Myocyte (in vitro differentiated cells): Measurements from ENCODE around the gene GPR45. TPM values are rescaled to one million over a fixed set of nuclear protein-coding genes. Genes with fewer than 3 reads are reported as not detected.
"Not testable (repeated sequence)": the region's sequence is repeated elsewhere in the genome, so short reads cannot be mapped to it uniquely, and the experiment has no call there.

Experiments used
- DNase-seq: peaks from one replicate; pipeline ENCODE4 v3.0.0-alpha.2; 2012; ENCODE audit warnings: low read depth
- polyA plus RNA-seq: library from polyadenylated mRNA; unstranded; fragments of >200 nt; gene quantifications from one replicate; pipeline ENCODE4 v1.2.1, GENCODE V29; 2012; ENCODE audit warnings: missing spikeins
- total RNA-seq: library from RNA; depleted of rRNA; stranded (reverse); fragments of >200 nt; gene quantifications from 2 replicates; pipeline ENCODE4 v1.2.3, GENCODE V29; 2014

The GPR45 gene, protein sequence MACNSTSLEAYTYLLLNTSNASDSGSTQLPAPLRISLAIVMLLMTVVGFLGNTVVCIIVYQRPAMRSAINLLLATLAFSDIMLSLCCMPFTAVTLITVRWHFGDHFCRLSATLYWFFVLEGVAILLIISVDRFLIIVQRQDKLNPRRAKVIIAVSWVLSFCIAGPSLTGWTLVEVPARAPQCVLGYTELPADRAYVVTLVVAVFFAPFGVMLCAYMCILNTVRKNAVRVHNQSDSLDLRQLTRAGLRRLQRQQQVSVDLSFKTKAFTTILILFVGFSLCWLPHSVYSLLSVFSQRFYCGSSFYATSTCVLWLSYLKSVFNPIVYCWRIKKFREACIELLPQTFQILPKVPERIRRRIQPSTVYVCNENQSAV
- total RNA-seq: not detected in 2 replicates
- 0.32 TPM for polyA plus RNA-seq

DNA sequence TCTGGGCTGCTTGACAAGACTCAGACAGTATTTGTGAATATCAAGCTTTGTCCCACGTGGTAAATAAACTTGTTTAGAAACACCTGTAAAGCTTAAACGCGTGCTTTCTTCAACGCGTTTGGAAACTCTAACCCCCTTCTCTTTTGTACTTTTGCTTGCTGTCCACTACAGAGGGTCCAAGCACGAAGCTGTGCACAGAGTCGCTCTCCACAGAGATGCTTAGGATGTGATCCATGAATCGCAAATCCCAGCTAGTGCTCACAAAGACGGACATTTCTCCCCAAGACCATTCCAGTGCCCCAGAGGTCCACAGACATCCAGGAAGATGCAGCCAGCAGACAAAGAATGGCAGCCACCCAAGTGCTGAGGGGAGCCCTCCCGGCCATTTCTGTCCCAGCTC lies at the start of gene GPR45:
TSS of gene GPR45 (plus strand) at position 301 of the 400 bp plus-strand sequence. CDS start 116 bp downstream, outside the sequence.
- DNase-seq: no peak

DNA sequence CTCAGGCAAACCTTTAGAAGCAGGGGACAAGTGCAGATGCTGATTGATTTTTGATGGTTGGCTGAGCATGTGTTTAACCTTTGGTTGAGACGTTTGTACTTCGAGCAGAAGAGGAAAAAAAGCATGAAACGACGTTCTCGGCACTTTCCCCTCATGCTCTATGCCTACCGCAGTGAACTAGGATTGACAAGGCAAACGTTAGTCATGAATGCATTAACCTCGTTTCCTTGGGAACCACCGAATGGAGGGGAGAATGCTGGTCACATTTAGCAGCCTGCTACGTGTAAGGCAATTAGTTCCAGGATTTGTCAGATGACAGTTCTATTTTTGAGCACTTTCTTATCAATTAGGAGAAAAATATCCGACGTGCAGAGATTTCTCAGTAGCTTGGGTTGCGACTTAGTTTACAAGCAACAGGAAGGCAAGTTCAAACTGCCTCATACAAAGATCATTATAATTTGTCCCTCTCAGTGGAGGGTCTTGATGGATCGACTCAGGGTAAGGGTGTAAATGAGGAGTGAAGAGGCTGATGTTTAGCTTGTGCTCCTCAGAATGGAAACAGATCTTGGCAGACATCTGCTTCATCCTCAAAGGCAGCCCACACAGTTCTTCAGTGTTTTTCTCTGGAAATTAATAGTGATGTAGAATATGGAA lies 47.4 kb upstream of the GPR45 start:
- DNase-seq: no peak

DNA sequence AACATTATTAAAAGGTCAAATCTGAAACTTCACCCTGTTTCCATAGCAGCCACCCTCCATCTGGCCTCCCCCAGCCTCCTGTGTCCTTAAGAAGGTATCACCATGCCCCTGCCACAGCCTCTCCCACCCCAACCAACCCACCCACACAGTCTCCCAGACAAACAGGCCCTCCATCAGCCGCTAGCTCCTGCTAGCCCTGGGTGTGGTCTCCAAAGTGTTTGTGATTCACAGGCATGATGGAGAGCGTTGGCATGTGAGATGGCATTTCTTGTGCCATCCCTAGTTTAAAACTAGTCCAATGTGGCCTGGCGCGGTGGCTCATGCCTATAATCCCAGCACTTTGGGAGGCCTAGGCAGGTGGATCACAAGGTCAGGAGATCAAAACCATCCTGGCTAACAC lies 44.9 kb upstream of the GPR45 start:
- no peak for DNase-seq

DNA sequence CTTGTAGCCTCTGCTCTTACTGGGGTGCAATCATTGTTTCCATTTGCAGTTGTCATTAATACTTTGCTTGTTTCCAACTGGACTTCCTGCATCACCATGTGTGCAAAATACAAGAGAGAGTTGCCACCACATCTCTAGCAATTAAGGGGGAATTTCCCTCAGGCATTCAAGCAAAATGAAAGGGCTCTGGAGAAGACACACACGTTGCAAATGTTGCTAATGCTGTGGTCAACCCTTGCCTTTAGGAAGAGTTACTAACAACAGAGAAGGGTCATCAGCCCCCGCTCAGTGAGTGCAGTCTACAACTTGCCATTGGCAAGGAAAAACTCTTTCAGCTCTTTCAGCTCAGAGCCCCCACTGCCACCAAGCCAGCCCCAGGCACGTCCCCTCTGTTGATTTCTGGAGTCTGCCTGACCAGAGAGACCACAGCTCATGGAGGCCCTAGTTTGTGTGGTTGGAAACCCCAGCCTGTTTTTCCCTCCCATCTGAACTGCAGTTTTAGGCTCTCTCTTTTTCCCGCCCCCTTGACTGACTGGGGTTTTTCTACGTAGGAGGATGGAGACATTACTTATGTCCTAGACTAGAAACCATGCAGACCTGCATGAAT lies 25.9 kb upstream of the GPR45 start:
- DNase-seq: no peak

DNA sequence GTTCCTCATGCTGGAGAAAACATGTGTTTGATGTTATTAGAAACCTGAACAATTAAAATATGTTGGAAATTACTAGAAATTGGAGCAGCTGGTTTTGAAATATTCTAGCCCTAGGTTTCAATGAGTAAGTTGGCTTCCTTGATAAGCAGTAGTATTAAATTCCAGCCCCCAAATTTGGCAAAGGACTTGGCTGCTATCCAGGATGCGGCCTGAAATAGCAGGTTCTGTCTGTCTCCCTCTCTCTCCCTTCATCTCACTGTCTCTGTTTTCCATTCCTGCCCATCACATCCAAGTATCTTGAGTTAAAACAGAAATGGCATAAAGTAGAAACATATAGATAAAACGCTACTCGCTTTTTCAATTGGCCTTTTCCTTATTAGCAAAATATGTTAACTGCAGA lies 20.9 kb upstream of the GPR45 start:
- peak; percentile 27 for DNase-seq

DNA sequence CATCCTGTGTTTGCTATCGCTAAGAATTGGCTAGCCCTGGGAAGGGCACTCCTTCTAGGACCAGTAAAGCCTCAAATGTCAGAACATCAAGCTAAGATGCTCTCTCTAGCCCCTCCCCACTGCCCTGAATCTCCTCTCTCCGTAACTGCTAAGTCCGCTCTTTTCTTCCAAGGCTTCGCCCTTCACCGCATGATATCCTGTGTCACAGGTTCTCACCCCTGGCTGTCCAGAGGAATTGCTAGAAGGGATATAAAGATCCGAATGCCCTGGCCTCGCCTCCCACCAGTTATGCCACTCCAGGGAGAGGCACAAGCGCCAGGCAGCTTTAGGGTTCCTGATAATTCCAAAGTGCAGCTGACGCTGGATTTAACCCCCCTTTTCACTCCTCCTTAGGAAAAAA lies 17.1 kb upstream of the GPR45 start:
- DNase-seq: no peak

DNA sequence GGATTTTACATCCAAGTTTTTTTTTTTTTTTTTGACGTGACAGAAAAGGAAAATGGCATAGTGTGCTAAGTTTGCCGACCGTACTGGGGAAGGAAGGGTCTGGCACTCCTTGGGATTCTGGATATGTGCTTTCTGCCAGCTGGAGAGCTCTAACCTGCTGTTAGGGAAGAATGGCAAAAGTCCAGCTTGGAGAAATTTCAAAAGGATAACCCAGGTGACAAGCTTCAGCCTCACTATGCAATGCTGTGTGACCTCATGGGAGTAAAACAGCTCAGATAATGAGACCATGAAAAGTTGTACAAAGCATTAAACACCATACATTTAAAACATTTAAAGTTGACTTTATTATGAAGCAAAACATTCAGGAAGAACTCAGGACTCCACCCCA lies 10.3 kb upstream of the GPR45 start:
- no peak for DNase-seq

DNA sequence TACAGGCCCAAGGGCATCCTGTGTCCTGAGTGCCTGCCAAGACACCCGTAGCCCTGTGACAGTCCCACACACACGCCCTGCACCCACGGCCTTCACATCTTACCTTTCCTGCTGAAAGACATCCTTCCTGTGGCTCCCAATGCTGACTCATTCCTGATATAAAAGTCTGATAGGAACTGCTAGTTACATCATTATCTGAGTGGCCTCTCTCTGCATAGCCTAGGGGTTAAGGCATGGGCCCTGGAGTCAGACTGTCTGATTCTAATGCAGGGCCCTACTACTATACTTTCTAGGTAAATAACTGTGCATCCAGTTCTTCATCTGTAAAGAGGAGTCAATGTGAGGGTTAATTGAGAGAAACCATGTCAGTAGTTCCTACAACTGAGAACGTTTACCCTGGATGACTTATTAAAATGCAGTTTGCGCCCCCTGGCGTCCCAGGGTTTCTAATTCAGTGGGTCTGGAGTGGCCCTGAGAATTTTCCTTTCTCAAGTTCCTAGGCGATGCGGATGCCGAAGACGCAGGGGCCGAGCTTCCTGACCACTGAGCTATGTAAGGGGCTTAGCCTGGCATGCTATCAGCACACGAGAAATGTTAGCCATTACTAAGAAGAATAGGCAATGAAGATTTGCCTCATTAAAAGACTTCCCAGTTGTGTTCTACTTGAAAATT lies 6.0 kb upstream of the GPR45 start:
- peak; percentile 88 for DNase-seq

DNA sequence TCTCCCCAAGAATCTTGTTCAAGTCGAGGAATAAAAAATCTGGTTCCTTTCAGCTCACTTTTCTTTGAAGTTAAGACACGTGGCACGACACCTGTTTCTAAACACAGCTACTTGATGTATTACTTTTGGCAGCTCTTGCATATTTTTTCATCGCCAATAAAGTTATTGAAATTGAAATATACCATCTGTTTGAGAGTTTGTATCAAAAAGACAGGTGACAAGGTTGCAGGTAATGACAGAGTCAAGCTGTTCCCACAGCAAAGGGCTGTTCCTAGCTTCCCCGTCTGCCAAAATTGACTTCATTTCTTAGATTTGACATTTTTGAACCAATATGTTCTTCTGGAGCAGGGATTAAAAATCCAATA lies 5.5 kb upstream of the GPR45 start:
- DNase-seq: no peak

DNA sequence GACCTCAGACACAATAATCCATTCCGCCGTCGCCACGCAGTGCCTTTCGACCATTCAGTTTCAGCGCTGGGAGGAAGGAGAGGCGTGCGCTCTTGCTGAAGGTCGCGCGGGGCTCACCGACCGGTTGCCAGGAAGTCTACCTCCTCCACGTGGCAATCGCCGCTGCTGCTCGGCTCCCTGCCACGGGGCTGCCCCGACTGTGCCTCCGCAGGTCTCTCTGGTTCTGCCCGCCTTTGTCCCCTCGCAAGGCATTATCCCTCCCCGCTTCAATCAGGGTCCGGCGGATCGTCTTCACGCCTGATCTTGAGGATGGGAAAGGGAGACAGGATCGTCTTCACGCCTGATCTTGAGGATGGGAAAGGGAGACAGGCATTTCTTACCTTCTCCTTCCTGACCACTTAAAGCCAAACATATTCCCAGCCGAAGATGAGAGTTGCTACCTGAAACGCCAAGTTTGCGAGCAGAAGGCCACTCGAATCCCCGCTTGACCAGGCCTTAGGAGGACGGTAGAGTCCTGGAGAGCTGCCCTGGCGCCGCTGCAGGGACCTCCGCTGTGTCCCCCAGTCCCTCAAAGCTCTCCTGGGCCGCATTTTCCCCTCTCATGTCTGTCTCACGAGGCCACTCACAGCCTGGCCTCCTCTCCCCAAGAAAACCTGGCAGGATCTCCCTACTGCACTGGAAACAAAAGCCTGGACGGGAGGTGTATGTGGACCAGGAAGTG lies 4.3 kb upstream of the GPR45 start:
- no peak for DNase-seq

DNA sequence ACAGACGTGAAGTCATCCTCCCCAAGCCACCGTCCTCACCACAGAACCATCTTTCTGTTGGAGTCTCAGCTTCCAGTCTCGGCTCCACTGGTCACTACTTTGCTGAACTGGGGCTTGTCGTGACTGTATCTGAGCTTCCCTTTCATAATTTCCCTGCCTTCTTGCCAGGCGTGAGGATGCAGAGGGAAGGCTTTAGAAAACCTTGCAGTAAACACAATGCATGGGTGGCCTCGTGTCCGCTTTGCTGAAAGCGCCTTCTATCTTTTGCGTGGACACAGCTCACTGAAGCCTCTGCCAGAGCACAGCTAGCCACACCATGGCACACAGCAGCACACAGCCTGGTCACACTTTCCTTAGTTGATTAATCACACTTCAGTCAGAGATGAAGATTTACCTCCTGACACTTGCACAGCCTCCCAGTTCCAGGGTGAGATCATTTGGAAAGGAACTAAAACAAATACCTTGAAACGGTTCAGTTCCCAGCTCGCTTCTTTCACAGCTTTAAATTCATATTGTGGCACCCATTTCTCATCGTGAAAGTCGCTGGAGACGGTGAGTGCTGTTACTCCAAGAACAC lies 2.8 kb upstream of the GPR45 start:
- no peak for DNase-seq

DNA sequence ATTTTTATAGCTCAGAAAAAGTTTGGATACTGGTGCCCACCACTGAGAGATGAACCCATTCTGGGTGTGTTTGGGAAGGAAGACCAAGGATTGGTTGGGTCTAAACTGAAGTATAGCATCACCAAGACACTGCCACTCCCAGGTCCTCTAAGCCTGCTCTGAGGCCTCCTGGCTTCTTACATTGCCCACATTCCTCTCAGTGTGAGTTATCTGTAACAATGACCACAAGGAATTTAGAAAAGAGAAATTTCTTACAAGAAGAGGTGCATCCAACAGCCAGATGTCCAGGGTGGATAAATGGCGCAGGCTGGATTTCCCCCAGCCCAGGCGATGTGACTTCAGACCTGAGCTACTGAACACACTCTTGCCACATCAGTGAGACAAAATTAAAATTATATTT lies 1.6 kb upstream of the GPR45 start:
- peak; percentile 70 for DNase-seq

DNA sequence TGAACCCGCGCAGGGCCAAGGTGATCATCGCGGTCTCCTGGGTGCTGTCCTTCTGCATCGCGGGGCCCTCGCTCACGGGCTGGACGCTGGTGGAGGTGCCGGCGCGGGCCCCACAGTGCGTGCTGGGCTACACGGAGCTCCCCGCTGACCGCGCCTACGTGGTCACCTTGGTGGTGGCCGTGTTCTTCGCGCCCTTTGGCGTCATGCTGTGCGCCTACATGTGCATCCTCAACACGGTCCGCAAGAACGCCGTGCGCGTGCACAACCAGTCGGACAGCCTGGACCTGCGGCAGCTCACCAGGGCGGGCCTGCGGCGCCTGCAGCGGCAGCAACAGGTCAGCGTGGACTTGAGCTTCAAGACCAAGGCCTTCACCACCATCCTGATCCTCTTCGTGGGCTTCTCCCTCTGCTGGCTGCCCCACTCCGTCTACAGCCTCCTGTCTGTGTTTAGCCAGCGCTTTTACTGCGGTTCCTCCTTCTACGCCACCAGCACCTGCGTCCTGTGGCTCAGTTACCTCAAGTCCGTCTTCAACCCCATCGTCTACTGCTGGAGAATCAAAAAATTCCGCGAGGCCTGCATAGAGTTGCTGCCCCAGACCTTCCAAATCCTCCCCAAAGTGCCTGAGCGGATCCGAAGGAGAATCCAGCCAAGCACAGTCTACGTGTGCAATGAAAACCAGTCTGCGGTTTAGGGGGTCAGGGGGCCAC lies 897 bp downstream of the GPR45 start:
- DNase-seq: no peak

DNA sequence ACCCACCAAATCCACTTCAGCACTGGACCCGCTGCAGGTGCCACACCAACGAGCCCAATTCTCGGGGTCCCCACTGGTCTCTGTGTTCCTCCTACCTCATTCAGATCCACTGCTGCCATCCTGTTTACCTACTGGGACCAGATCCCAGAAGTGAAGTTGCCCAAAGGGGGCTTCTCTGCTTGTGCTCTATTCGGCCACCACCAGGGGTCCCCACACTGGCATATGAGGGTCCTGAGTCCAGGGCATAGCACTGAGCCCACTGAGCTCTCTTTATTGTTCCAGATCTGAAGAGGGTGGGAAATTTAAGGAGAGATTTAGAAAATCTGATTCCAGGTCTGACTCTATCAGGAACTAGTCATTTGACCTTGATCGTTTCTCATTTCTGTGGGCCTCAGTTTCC lies 2.4 kb downstream of the GPR45 start:
- DNase-seq: no peak

DNA sequence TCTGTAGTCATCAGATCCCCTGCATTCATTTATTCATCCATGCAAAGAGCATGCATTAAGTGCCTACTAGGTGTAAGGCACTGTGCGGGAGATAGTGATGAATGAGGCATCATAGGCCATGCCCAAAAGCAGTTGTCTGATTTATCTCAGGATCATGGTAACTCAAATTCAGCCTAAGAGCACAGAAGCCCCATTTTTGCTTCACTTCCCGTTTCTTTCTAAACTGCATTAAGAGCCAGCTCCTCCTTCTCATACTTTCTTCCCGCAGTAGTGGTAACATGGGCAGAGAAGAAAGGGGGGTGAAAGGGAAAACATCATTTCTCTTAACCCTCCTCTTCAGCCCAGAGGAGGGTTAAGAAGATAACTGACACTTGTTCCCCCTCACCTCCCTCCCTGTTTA lies 2.9 kb downstream of the GPR45 start:
- no peak for DNase-seq

DNA sequence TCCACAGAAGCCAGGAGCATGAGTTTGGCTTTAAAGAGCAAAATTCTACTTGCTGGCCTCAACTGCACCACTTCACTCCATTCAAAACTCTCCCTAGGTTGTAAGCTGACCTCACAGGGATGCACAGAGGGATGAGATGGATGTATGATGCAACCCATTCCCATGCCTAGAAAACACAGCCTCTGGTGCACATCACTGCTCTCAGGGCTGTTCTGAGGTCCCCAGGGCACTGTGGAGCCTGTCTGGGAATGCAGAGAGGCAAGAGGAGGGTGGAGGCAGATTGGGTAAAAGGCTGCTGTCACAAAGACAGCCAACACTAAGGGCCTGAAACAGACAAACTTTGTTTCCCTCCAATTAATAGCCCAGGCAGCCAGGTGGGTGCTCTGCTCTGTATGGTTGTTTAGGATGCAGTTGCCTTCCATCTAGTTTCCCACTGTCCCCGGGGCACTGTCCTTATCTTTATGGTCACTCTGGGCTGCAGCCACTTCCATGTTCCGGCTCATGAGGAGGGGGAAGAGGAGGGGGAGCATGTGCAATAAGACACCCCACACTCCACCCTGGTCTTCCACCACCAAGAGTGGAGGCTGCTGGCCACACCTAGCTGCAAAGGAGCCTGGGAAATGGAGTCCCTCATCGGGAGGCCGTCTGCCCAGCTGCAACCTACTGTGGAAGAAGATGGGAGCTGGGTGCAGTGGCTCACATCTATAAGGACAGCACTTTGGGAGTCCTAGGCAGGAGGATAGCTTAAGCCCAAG lies 7.0 kb downstream of the GPR45 start:
- no peak for DNase-seq

DNA sequence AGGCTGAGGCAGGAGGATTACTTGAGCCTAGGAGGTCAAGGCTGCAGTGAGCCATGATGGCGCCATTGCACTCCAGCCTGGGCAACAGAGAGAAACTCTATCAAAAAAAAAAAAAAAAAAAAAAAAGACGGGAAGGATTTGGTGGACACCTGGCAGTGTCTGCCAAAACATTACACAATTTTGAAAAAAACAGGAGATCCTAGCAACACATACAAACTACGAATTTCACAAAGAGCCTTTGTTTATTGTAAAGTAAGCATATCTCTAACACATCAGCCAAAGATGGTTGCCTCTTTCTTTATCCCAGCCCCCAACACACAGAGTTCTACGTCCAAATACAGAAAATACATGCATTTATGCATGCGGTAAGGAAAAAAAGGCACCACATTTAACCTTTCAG lies 7.6 kb downstream of the GPR45 start:
- no peak for DNase-seq

DNA sequence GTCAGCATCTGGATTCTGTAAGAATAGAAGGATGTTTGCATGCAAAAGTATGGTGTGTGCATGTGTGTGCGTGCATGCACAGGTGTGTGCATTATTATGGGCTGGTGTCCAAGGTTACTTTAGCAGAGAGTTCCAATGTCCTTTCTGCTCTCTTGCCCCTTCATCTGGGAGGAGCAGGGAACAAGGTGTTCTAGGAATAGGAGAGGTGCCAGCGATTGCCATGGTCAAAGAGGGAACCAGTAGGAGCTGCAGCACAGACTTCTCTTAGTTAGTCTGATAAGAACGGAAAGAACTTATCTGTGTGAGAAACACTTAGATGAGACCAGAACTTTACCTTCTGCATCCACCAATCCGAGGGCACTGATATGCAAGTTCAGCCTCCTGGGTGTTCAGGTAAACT lies 8.3 kb downstream of the GPR45 start:
- no peak for DNase-seq

DNA sequence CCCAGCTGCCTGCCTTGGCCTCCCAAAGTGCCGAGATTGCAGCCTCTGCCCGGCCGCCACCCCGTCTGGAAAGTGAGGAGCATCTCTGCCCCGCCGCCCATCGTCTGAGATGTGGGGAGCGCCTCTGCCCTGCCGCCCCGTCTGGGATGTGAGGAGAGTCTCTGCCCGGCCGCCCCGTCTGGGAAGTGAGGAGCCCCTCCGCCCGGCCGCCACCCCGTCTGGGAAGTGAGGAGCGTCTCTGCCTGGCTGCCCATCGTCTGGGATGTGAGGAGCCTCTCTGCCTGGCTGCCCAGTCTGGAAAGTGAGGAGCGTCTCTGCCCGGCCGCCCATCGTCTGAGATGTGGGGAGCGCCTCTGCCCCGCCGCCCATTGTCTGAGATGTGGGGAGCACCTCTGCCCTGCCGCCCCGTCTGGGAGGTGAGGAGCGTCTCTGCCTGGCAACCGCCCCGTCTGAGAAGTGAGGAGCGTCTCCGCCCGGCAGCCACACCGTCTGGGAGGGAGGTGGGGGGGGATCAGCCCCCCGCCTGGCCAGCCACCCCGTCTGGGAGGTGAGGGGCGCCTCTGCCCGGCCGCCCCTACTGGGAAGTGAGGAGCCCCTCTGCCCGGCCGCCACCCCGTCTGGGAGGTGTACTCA lies 9.6 kb downstream of the GPR45 start:
- DNase-seq: not testable (repeated sequence)
